SHP77 treated with DMSO at 0.1 percent for 48 hours (cell line): ENCODE results near the gene ATRIP.

Source experiments
- DNase-seq: peaks from one replicate; lab custom pipeline; 2025; lab: John Stamatoyannopoulos, UW

Gene ATRIP

GRCh38 chr3:48504051-48504946, 57.8 kb downstream of the ATRIP start, which contains the start of gene SHISA5:
TSS of gene SHISA5 (minus strand) at chr3:48504174. CDS start at chr3:48504094, 80 bp downstream.
- DNase-seq = no peak

- DNase-seq = no peak
These were observed 58.6 kb downstream of the ATRIP start for GRCh38 chr3:48505146-48505545.

GRCh38 chr3:48505968-48506504, 59.5 kb downstream of the ATRIP start:
- no peak for DNase-seq

- peak; percentile 55 for DNase-seq
These were observed 60.9 kb downstream of the ATRIP start for GRCh38 chr3:48507256-48508061.

GRCh38 chr3:48511551-48511950, 65.0 kb downstream of the ATRIP start:
- DNase-seq = no peak

- DNase-seq = no peak
These were observed 68.1 kb downstream of the ATRIP start for GRCh38 chr3:48514431-48515227.
